GM23338 (cell line): ENCODE measurements around the gene PTH. TPM values are rescaled to one million over a fixed set of nuclear protein-coding genes. Genes with fewer than 3 reads are reported as not detected.

Experiments used
- ATAC-seq: fragments of 200-7000 bp; cut with Tn5 transposase; 3 replicates; pipeline ENCODE4 v1.9.1; 2020
- DNase-seq: peaks from one replicate; pipeline ENCODE4 v3.0.0-alpha.2; 2015; ENCODE audit warnings: low spot score
- H2AFZ ChIP-seq: fragments of 200-600 bp; sonication (generic); 2 replicates; pipeline ENCODE4 v1.8.0; 2016; ENCODE audit warnings: antibody characterized with exemption, mild to moderate bottlenecking, moderate library complexity
- H3F3A ChIP-seq: fragments of 200-600 bp; sonication (generic); replicated peaks from 2 replicates; pipeline ENCODE4 v1.8.0; 2017; ENCODE audit warnings: antibody characterized with exemption, mixed run types, low read depth
- H3K27ac ChIP-seq: fragments of 200-600 bp; sonication (generic); 2 replicates; pipeline ENCODE4 v1.6.1; 2016; ENCODE audit warnings: low read depth
- H3K27me3 ChIP-seq: fragments of 200-600 bp; sonication (generic); 2 replicates; pipeline ENCODE4 v1.8.0; 2016; ENCODE audit warnings: mild to moderate bottlenecking, mixed run types, moderate library complexity; ENCODE audit not compliant: insufficient read depth
- H3K36me3 ChIP-seq: fragments of 200-600 bp; sonication (generic); 2 replicates; pipeline ENCODE4 v1.8.0; 2016; ENCODE audit warnings: mild to moderate bottlenecking; ENCODE audit not compliant: insufficient read depth
- H3K4me1 ChIP-seq: fragments of 200-600 bp; sonication (generic); 2 replicates; pipeline ENCODE4 v1.8.0; 2016; ENCODE audit warnings: mild to moderate bottlenecking, moderate library complexity; ENCODE audit not compliant: insufficient read depth
- H3K4me2 ChIP-seq: fragments of 200-600 bp; sonication (generic); 2 replicates; pipeline ENCODE4 v1.7.1; 2017; ENCODE audit warnings: mixed run types
- H3K4me3 ChIP-seq: fragments of 200-600 bp; sonication (generic); 2 replicates; pipeline ENCODE4 v1.6.1; 2016; ENCODE audit warnings: mixed run types
- H3K79me2 ChIP-seq: fragments of 200-600 bp; sonication (generic); replicated peaks from 2 replicates; pipeline ENCODE4 v1.8.0; 2017; ENCODE audit warnings: mild to moderate bottlenecking; ENCODE audit not compliant: insufficient read depth
- H3K9me2 ChIP-seq: fragments of 200-600 bp; sonication (generic); 2 replicates; pipeline ENCODE4 v1.8.0; 2017; ENCODE audit not compliant: insufficient read depth
- H4K20me1 ChIP-seq: fragments of 200-600 bp; sonication (generic); replicated peaks from 2 replicates; pipeline ENCODE4 v1.8.0; 2017; ENCODE audit warnings: mild to moderate bottlenecking; ENCODE audit not compliant: insufficient read depth
- H3K27ac Mint-ChIP-seq: 2 replicates; pipeline ENCODE4 v1.8.0; 2020; ENCODE audit warnings: inconsistent platforms, mild to moderate bottlenecking, moderate library complexity, mixed read lengths
- H3K27me3 Mint-ChIP-seq: 3 replicates; pipeline ENCODE4 v1.8.0; 2022; ENCODE audit warnings: low read depth, mild to moderate bottlenecking, moderate library complexity, mixed read lengths, inconsistent platforms; ENCODE audit not compliant: insufficient read depth, poor library complexity
- H3K36me3 Mint-ChIP-seq: 3 replicates; pipeline ENCODE4 v1.8.0; 2021; ENCODE audit warnings: low read depth, mild to moderate bottlenecking, inconsistent platforms, moderate library complexity, mixed read lengths
- H3K4me1 Mint-ChIP-seq: 3 replicates; pipeline ENCODE4 v1.8.0; 2020; ENCODE audit warnings: mild to moderate bottlenecking, inconsistent platforms, mixed read lengths
- H3K4me3 Mint-ChIP-seq: 3 replicates; pipeline ENCODE4 v1.8.0; 2021; ENCODE audit warnings: moderate library complexity, mild to moderate bottlenecking, inconsistent platforms, mixed read lengths
- H3K9me3 Mint-ChIP-seq: 3 replicates; pipeline ENCODE4 v1.8.0; 2020; ENCODE audit warnings: moderate library complexity, mild to moderate bottlenecking, inconsistent platforms, mixed read lengths
- CREB1 ChIP-seq: fragments of 250-450 bp; sonication (Bioruptor Pico); IDR thresholded peaks from 2 replicates; pipeline ENCODE4 v1.5.0; 2020; ENCODE audit warnings: low read depth, mild to moderate bottlenecking, moderate library complexity
- CTCF ChIP-seq, 2 experiments: fragments of 200-600 bp in 1 of 2; sonication (generic) in 1 of 2; conservative IDR thresholded peaks; 2 replicates each; pipeline versions ENCODE4 v1.5.1 to v1.6.1; 2016 to 2017; ENCODE audit warnings: antibody characterized with exemption in 2 of 2, low read depth in 2 of 2, mild to moderate bottlenecking in 2 of 2, moderate library complexity in 1 of 2
- ETS1 ChIP-seq: IDR thresholded peaks from 2 replicates; pipeline ENCODE4 v1.6.1; 2016; ENCODE audit warnings: antibody characterized with exemption
- EZH2 ChIP-seq: fragments of 200-600 bp; sonication (generic); IDR thresholded peaks from one replicate; pipeline ENCODE4 v1.8.0; 2017; ENCODE audit warnings: antibody characterized with exemption, mild to moderate bottlenecking, low read depth; ENCODE audit not compliant: unreplicated experiment
- EZH2phosphoT487 ChIP-seq: fragments of 200-600 bp; sonication (generic); IDR thresholded peaks from one replicate; pipeline ENCODE4 v1.8.1; 2018; ENCODE audit warnings: antibody characterized with exemption; ENCODE audit not compliant: unreplicated experiment
- JUNB ChIP-seq: IDR thresholded peaks from one replicate; pipeline ENCODE4 v1.6.1; 2016; ENCODE audit warnings: antibody characterized with exemption; ENCODE audit not compliant: unreplicated experiment
- NANOG ChIP-seq: IDR thresholded peaks from 2 replicates; pipeline ENCODE4 v1.6.1; 2016; ENCODE audit warnings: antibody characterized with exemption, borderline replicate concordance
- POLR2AphosphoS5 ChIP-seq: IDR thresholded peaks from 2 replicates; pipeline ENCODE4 v1.6.1; 2016; ENCODE audit warnings: antibody characterized with exemption, low read depth
- REST ChIP-seq: IDR thresholded peaks from one replicate; pipeline ENCODE4 v1.6.1; 2018; ENCODE audit warnings: antibody characterized with exemption; ENCODE audit not compliant: unreplicated experiment
- STAT1 ChIP-seq: IDR thresholded peaks from one replicate; pipeline ENCODE4 v1.6.1; 2016; ENCODE audit warnings: antibody characterized with exemption; ENCODE audit not compliant: unreplicated experiment
- ZNF114 ChIP-seq: fragments of 250-450 bp; sonication (Bioruptor Pico); IDR thresholded peaks from 2 replicates; pipeline ENCODE4 v1.5.0; 2020; ENCODE audit warnings: mild to moderate bottlenecking, moderate library complexity
- ZNF331 ChIP-seq: fragments of 250-450 bp; sonication (Bioruptor Pico); IDR thresholded peaks from 2 replicates; pipeline ENCODE4 v1.5.0; 2020; ENCODE audit warnings: low read depth, mild to moderate bottlenecking, moderate library complexity
- ZNF462 ChIP-seq: fragments of 250-450 bp; sonication (Bioruptor Pico); IDR thresholded peaks from 2 replicates; pipeline ENCODE4 v1.5.0; 2020; ENCODE audit warnings: mild to moderate bottlenecking, moderate library complexity
- polyA plus RNA-seq: library from polyadenylated mRNA; unstranded; fragments of >200 nt; fragmentation: Nextera tagmentation; extraction: Ambion mirVana; gene quantifications from 2 replicates; pipeline ENCODE4 v1.2.1, GENCODE V29; 2016
- total RNA-seq: library from RNA; depleted of rRNA; stranded (reverse); fragments of >200 nt; shearing (Covaris generic); gene quantifications from 2 replicates; pipeline ENCODE4 v1.2.3, GENCODE V29; 2014

Gene PTH
- total and polyA plus RNA-seq, 2 experiments from 2014 or later: not detected

DNA sequence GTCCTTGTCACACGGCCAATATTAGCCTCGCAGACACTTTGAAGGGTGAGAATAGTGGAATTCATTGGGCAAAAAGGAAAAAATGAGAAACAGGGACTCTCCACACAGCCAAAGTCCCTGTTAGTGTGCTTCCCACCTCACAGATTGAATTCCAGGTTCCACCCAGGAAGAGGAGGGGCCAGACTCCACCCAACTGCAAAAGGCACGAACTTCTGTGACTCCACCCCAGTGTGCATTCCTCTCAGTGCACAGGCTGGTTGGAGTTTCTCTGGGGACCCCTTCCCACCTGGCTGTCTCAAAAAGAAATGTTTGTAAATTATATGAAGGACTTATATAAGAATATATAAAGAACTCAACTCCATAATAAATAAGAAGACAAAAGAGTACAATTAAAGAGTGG lies 20.7 kb downstream of the PTH start (continued):
- TF ChIP-seq REST: no peak
- no peak for TF ChIP-seq EZH2phosphoT487
- no peak for TF ChIP-seq STAT1
- no peak for TF ChIP-seq ZNF114 (CRISPR knock-in tag)
- no peak for TF ChIP-seq ZNF331

DNA sequence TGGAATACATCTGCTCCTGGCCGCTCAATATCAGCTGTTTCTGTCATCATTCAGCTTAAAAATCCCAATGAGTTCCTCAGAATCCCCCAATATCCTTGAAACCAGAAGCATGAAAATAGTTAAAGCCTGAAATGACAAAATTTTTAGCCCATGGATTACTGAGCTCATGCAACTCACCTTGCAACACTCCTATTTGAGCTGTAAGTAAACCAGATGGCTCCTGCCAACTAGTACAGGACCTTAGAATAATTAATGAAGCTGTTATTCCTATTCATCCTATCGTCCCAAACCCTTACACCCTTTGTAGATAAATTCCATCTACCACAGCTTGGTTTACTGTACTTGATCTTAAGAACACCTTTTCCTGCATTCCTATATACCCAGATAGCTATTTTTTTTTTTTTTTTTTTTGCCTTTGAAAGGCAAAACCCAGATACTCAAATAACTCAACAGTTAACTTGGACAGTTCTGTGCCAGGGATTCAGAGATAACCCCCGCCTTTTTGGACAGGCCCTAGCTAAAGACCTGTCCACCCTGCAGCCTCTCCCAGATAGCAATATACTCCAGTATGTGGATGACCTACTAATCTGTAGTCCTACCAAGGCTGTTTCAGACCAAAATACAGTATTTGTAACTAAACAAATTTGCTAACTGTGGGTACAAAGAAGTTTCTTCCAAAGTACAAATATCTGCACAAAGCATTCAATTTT lies 22.6 kb downstream of the PTH start:
- Histone ChIP-seq H3F3A (no peaks in the 10 kb centered on the region), H3K4me1 (peaks cover 15% of the 10 kb centered on the region), H3K4me2 (no peak overlapping the region), H2AFZ (no peak overlapping the region), H3K27me3 (no peaks in the 10 kb centered on the region), H3K27ac (no peak overlapping the region), H4K20me1 (no peaks in the 10 kb centered on the region), H3K36me3 (no peaks in the 10 kb centered on the region), H3K79me2 (no peaks in the 10 kb centered on the region), H3K4me3 (no peak overlapping the region), H3K9me2 (no peaks in the 10 kb centered on the region)
- no peaks in the 10 kb centered on the region for H3K36me3 Mint-ChIP-seq
- no peaks in the 10 kb centered on the region; the same call in 2 of the 3 replicates for H3K9me3 Mint-ChIP-seq
- H3K4me3 Mint-ChIP-seq: no peak overlapping the region
- H3K27me3 Mint-ChIP-seq: no peaks in the 10 kb centered on the region
- H3K27ac Mint-ChIP-seq: no peak overlapping the region
- ATAC-seq (no peak), DNase-seq (no peak)
- H3K4me1 Mint-ChIP-seq: peaks cover 16% of the 10 kb centered on the region
- no peak for TF ChIP-seq ETS1
- TF ChIP-seq NANOG: no peak
- TF ChIP-seq STAT1: no peak
- TF ChIP-seq JUNB: no peak
- no peak for TF ChIP-seq CREB1 (CRISPR knock-in tag)
- no peak for TF ChIP-seq POLR2AphosphoS5
- TF ChIP-seq EZH2: no peak
- no peak for TF ChIP-seq CTCF (conservative IDR thresholded peaks at IDR 0.05; ENCODE audit: low read depth in 2 of 2)
- no peak for TF ChIP-seq ZNF462 (CRISPR knock-in tag)
- no peak for TF ChIP-seq EZH2phosphoT487
